ENCODE data around the gene ADCY1.

GRCh38 chr7:45643630-45644029 lies 69.5 kb downstream of the ADCY1 start:
- TF ChIP-seq CTCF (conservative IDR thresholded peaks at IDR 0.05; ENCODE audit: low read depth, low read length) = no peak
- no peak for TF ChIP-seq EZH2 (IDR thresholded peaks at IDR 0.05; ENCODE audit: low read length, unreplicated experiment)
- no peak for TF ChIP-seq EZH2phosphoT487 (IDR thresholded peaks at IDR 0.05; ENCODE audit: borderline replicate concordance, low read length)

Measured in PC-3 (cell line).